ENCODE data around the gene MPP7.

DNA sequence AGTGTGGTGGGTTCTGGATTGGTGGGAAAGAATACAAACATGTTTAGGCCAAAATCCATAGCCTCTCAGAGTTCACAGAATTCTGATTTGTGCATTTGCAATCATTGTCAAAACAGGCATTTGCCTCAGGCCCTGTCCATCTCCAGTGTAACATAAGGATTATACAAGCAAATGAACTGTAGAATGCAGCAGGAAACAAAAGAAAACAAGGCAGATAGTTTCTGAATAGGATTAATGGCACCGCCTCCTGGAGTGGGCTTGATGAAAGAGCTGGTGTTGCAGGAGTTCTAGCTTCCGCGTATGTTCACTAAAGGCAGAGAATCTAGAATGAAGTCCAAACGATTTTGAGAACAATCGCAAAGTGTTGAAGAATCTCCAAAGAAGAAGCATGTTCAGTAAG lies 11.3 kb upstream of the MPP7 start:
- TF ChIP-seq, protein P1, sequence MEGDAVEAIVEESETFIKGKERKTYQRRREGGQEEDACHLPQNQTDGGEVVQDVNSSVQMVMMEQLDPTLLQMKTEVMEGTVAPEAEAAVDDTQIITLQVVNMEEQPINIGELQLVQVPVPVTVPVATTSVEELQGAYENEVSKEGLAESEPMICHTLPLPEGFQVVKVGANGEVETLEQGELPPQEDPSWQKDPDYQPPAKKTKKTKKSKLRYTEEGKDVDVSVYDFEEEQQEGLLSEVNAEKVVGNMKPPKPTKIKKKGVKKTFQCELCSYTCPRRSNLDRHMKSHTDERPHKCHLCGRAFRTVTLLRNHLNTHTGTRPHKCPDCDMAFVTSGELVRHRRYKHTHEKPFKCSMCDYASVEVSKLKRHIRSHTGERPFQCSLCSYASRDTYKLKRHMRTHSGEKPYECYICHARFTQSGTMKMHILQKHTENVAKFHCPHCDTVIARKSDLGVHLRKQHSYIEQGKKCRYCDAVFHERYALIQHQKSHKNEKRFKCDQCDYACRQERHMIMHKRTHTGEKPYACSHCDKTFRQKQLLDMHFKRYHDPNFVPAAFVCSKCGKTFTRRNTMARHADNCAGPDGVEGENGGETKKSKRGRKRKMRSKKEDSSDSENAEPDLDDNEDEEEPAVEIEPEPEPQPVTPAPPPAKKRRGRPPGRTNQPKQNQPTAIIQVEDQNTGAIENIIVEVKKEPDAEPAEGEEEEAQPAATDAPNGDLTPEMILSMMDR (IDR thresholded peaks at IDR 0.05): no peak
- TF ChIP-seq POLR2A (IDR thresholded peaks at IDR 0.05): no peak
